Breast epithelium (tissue), 4 donors: ENCODE data around the gene HNMT. TPM values are rescaled to one million over a fixed set of nuclear protein-coding genes. Genes with fewer than 3 reads are reported as not detected.

Experiments used
- DNase-seq, 2 donors: peaks; one replicate each; pipeline ENCODE4 v3.0.0-alpha.2; 2019; ENCODE audit warnings: low spot score in 2 of 2
- H3K27ac ChIP-seq, 2 donors: fragments of 200-600 bp; sonication (generic) in 1 of 2; one replicate each; pipeline ENCODE4 v1.5.1; 2016 to 2019; ENCODE audit warnings: mild to moderate bottlenecking in 1 of 2
- H3K27me3 ChIP-seq, 2 donors: fragments of 200-600 bp; sonication (generic) in 1 of 2; one replicate each; pipeline versions ENCODE4 v1.5.1 to v1.6.0; 2017 to 2019; ENCODE audit warnings: control low read depth in 1 of 2, mild to moderate bottlenecking in 1 of 2
- H3K36me3 ChIP-seq: fragments of 200-600 bp; one replicate; pipeline ENCODE4 v1.5.1; 2019
- H3K4me1 ChIP-seq, 2 donors: fragments of 200-600 bp; sonication (generic); one replicate each; pipeline ENCODE4 v1.5.1; 2016 to 2019; ENCODE audit warnings: control low read depth in 1 of 2
- H3K4me3 ChIP-seq, 3 donors: fragments of 200-600 bp; sonication (generic); 1 replicate in 2 of 3; 2 replicates in 1 of 3; pipeline ENCODE4 v1.5.1; 2016 to 2019; ENCODE audit warnings: mild to moderate bottlenecking in 3 of 3, moderate library complexity in 2 of 3
- H3K9me3 ChIP-seq, 2 donors: fragments of 200-600 bp; sonication (generic) in 1 of 2; one replicate each; pipeline ENCODE4 v1.5.1; 2016 to 2019; ENCODE audit warnings: control low read depth in 1 of 2
- CTCF ChIP-seq, 3 donors: fragments of 450-650 bp; IDR thresholded peaks; one replicate each; pipeline ENCODE4 v1.5.1; 2016 to 2017; ENCODE audit warnings: antibody characterized with exemption in 3 of 3, mild to moderate bottlenecking in 3 of 3, moderate library complexity in 3 of 3
- POLR2A ChIP-seq: fragments of 450-650 bp; IDR thresholded peaks from one replicate; pipeline ENCODE4 v1.6.1; 2016; ENCODE audit warnings: antibody characterized with exemption, mild to moderate bottlenecking, moderate library complexity
- POLR2AphosphoS5 ChIP-seq, 3 donors: sonication (generic); formaldehyde crosslinking; IDR thresholded peaks; one replicate each; pipeline ENCODE4 v1.6.1; 2017; ENCODE audit warnings: antibody characterized with exemption in 3 of 3
- intact Hi-C: fragments of 100-400 bp; cut with DNase I; formaldehyde crosslinking; loops from one replicate; pipeline ENCODE4 v1.15.1; 2023; ENCODE audit warnings: low total_unique reads
- total RNA-seq, 3 donors: library from RNA; depleted of rRNA; stranded (reverse); fragments of >200 nt; gene quantifications; one replicate each; pipeline ENCODE4 v1.1.0, GENCODE V29; 2016

The HNMT gene
- total RNA-seq, 3 donors from 2014 or later = 94.7 to 174 (median 105) TPM

GRCh38 chr2:137952586-137953129 is 11.6 kb upstream of the HNMT start:
- no peaks in the 10 kb centered on the region for H3K4me1 ChIP-seq
- no peaks in the 10 kb centered on the region for H3K27me3 ChIP-seq
- H3K9me3 ChIP-seq = no peaks in the 10 kb centered on the region
- TF ChIP-seq CTCF (IDR thresholded peaks at IDR 0.05) (no peak), POLR2A (no peak), POLR2AphosphoS5 (IDR thresholded peaks at IDR 0.05) (no peak)
- intact Hi-C loops = no loop called here
- H3K27ac ChIP-seq = no peak overlapping the region
- DNase-seq = no peak
- peak overlapping the region; percentile 28 to 40 (median 31) for H3K4me3 ChIP-seq
- H3K36me3 ChIP-seq = no peaks in the 10 kb centered on the region

- H3K4me1 ChIP-seq = no peaks in the 10 kb centered on the region
- H3K27me3 ChIP-seq = no peaks in the 10 kb centered on the region
- TF ChIP-seq POLR2AphosphoS5 (IDR thresholded peaks at IDR 0.05) (no peak), POLR2A (no peak), CTCF (IDR thresholded peaks at IDR 0.05) (no peak)
- no peak for DNase-seq
- no peak overlapping the region for H3K27ac ChIP-seq
- H3K9me3 ChIP-seq = no peaks in the 10 kb centered on the region
- no peaks in the 10 kb centered on the region for H3K36me3 ChIP-seq
- no peak overlapping the region for H3K4me3 ChIP-seq
- intact Hi-C loops = no loop called here
Observed at GRCh38 chr2:137955536-137955935, 8.7 kb upstream of the HNMT start.

- intact Hi-C loops = no loop called here
- no peak overlapping the region for H3K4me3 ChIP-seq
Observed at GRCh38 chr2:137957033-137957432, 7.2 kb upstream of the HNMT start.

GRCh38 chr2:137959166-137959565 is 5.1 kb upstream of the HNMT start:
- Histone ChIP-seq H3K4me1 (no peaks in the 10 kb centered on the region), H3K27ac (no peak overlapping the region), H3K36me3 (no peaks in the 10 kb centered on the region), H3K27me3 (no peaks in the 10 kb centered on the region), H3K9me3 (no peaks in the 10 kb centered on the region), H3K4me3 (no peak overlapping the region)
- DNase-seq = no peak
- TF ChIP-seq CTCF (IDR thresholded peaks at IDR 0.05) = no peak
- TF ChIP-seq POLR2A = no peak
- no peak for TF ChIP-seq POLR2AphosphoS5 (IDR thresholded peaks at IDR 0.05)
- intact Hi-C loops = no loop called here

More at GRCh38 chr2:137957033-137957432, 7.2 kb upstream of the HNMT start:
- no peak for DNase-seq
- no peaks in the 10 kb centered on the region for H3K4me1 ChIP-seq
- no peaks in the 10 kb centered on the region for H3K36me3 ChIP-seq
- no peaks in the 10 kb centered on the region for H3K27me3 ChIP-seq
- TF ChIP-seq POLR2AphosphoS5 (IDR thresholded peaks at IDR 0.05) = no peak
- TF ChIP-seq CTCF (IDR thresholded peaks at IDR 0.05) = no peak
- TF ChIP-seq POLR2A = no peak
- no peak overlapping the region for H3K27ac ChIP-seq
- H3K9me3 ChIP-seq = no peaks in the 10 kb centered on the region

GRCh38 chr2:137960223-137960622 is 4.0 kb upstream of the HNMT start:
- H3K27ac ChIP-seq = no peak overlapping the region
- intact Hi-C loops = no loop called here

More at GRCh38 chr2:137960223-137960622, 4.0 kb upstream of the HNMT start:
- H3K36me3 ChIP-seq = no peaks in the 10 kb centered on the region
- DNase-seq = no peak
- no peaks in the 10 kb centered on the region for H3K4me1 ChIP-seq
- TF ChIP-seq POLR2AphosphoS5 (IDR thresholded peaks at IDR 0.05) = no peak
- TF ChIP-seq CTCF (IDR thresholded peaks at IDR 0.05) = no peak
- no peak for TF ChIP-seq POLR2A
- H3K4me3 ChIP-seq = no peak overlapping the region
- no peaks in the 10 kb centered on the region for H3K9me3 ChIP-seq
- no peaks in the 10 kb centered on the region for H3K27me3 ChIP-seq
